ENCODE results near the gene DAZL. TPM values are rescaled to one million over a fixed set of nuclear protein-coding genes. Genes with fewer than 3 reads are reported as not detected.

Gene DAZL
- total RNA-seq, 1 donor = not detected

DNA sequence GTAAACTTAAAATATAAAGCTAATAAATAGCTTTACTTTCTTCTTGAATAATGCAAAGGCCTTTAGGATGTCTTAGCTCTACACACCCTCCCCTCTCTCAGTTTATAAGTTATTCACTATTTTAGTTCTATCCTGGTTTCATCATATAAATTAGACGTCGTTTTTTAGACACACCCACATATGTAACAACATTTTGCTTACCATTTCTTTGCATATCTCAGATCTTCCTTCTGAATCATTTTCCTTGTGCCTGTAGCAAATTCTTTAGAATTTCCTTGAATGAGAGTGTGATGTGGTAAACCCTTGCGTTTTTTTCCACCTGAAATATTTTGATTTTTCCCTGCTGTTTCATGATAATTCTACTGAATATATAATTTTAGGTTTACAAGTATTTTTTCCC lies 2.5 kb upstream of the DAZL start:
- H3K4me3 ChIP-seq (ENCODE audit: low read depth, low read length) = no peak overlapping the region
- DNase-seq (ENCODE audit: low read depth) = no peak
- no peak for TF ChIP-seq CTCF (IDR thresholded peaks at IDR 0.05; ENCODE audit: insufficient read depth, low read length)

GRCh38 chr3:16606398-16606797 lies 1.2 kb upstream of the DAZL start:
- no peak for DNase-seq (ENCODE audit: low read depth)
- no peak for TF ChIP-seq CTCF (IDR thresholded peaks at IDR 0.05; ENCODE audit: insufficient read depth, low read length)
- H3K4me3 ChIP-seq (ENCODE audit: low read depth, low read length) = no peak overlapping the region

- DNase-seq (ENCODE audit: low read depth) = no peak
- no peak overlapping the region for H3K4me3 ChIP-seq (ENCODE audit: low read depth, low read length)
- no peak for TF ChIP-seq CTCF (IDR thresholded peaks at IDR 0.05; ENCODE audit: insufficient read depth, low read length)
Measured at GRCh38 chr3:16605966-16606365, 743 bp upstream of the DAZL start.

DNA sequence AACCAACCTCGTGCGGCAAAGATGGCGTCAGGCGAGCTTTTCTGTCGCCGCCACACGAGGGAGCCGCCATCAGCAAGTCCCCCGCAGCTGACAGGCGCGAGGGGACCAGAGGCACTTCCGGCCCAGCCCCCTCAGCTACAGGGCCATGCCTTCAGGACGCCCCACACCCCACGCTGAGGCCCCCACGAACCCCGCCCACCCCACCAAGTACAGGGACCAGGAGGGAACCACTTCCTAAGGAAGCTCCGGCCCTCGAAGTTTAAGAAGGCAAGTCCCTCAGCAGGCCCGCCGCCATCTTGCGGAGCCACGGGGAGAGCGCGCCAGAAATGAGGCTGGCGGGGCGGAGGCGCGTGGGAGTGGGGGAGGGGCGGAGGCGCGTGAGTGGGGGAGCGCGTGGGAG lies 790 bp downstream of the DAZL start:
- DNase-seq (ENCODE audit: low read depth) = no peak
- no peak overlapping the region for H3K4me3 ChIP-seq (ENCODE audit: low read depth, low read length)
- no peak for TF ChIP-seq CTCF (IDR thresholded peaks at IDR 0.05; ENCODE audit: insufficient read depth, low read length)

- TF ChIP-seq CTCF (IDR thresholded peaks at IDR 0.05; ENCODE audit: insufficient read depth, low read length) = no peak
- H3K4me3 ChIP-seq (ENCODE audit: low read depth, low read length) = no peak overlapping the region
- DNase-seq (ENCODE audit: low read depth) = no peak
Measured at GRCh38 chr3:16601537-16602005, 3.7 kb downstream of the DAZL start.

DNA sequence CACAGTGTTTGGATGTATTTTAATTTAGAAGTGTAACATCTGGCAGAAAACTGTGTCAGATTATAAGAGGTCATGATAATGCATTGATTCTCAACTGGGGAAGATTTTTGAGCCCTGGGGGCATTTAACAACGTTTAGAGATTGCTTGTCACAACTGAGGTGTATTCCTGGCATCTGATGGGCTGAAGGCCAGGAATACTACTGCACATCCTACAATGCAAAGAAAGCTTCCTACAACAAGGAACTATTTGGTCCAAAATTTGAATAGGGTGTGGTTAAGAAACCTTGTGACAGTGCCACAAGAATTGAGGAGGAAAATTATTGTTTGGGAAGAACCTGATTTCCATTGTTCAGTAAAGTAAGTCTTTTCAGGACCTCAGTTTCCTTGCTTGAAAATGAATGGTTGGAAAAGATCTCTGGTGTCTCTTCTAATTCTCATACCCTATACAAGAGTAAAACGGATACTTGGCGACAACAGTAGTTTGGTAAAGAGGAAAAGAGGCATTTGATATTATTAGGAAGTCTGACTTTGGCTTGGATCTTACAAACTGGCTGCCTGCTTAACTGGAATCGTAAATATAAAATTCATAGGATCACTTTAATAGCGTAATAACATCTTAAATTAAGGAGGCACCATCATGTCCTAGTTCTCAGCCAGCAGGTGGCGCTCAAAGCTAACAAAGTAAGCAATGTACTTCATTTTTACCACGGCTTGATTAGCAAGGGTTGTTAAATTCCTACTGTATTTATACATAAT lies 4.3 kb downstream of the DAZL start:
- DNase-seq (ENCODE audit: low read depth) = peak; percentile 91
- H3K4me3 ChIP-seq (ENCODE audit: low read depth, low read length) = no peak overlapping the region
- TF ChIP-seq CTCF (IDR thresholded peaks at IDR 0.05; ENCODE audit: insufficient read depth, low read length) = peak; percentile 75

DNA sequence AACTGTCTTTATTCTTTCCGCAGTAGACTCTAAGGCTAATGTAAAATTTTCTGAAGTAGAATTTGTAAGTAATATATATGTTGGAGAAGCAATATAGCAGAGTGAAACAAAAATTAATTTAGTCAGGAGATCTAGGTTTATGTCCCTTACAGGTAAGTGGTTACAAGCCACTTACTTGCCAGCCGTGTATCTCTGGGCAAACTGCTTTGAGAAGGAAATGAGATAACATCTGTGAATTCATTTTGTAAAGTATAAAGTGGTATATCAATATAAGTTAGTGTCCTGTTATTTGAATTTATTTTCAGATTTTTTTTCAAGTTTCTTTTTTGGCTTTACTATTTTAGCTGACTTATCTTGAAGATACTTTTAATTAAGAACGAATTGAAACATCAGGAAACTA lies 5.5 kb downstream of the DAZL start:
- H3K4me3 ChIP-seq (ENCODE audit: low read depth, low read length) = no peak overlapping the region
- DNase-seq (ENCODE audit: low read depth) = no peak
- TF ChIP-seq CTCF (IDR thresholded peaks at IDR 0.05; ENCODE audit: insufficient read depth, low read length) = no peak
